NCI-H774 (cell line): ENCODE measurements around the gene ZNF565.
"Not testable (repeated sequence)": the region's sequence is repeated elsewhere in the genome, so short reads cannot be mapped to it uniquely, and the experiment has no call there.

Experiments used
- DNase-seq: peaks from one replicate; lab custom pipeline; 2025; lab: John Stamatoyannopoulos, UW

Gene ZNF565

GRCh38 chr19:36210497-36210896 is 4.0 kb downstream of the ZNF565 start:
- no peak for DNase-seq

GRCh38 chr19:36209372-36209771 is 5.1 kb downstream of the ZNF565 start:
- DNase-seq: no peak

- no peak for DNase-seq
These were observed 6.7 kb downstream of the ZNF565 start for GRCh38 chr19:36207605-36208252.

- no peak for DNase-seq
These were observed 11.2 kb downstream of the ZNF565 start for GRCh38 chr19:36203293-36203692.

- DNase-seq: no peak
These were observed 12.8 kb downstream of the ZNF565 start for GRCh38 chr19:36201684-36202083.

GRCh38 chr19:36198119-36198518 is 16.3 kb downstream of the ZNF565 start:
- no peak for DNase-seq

DNA sequence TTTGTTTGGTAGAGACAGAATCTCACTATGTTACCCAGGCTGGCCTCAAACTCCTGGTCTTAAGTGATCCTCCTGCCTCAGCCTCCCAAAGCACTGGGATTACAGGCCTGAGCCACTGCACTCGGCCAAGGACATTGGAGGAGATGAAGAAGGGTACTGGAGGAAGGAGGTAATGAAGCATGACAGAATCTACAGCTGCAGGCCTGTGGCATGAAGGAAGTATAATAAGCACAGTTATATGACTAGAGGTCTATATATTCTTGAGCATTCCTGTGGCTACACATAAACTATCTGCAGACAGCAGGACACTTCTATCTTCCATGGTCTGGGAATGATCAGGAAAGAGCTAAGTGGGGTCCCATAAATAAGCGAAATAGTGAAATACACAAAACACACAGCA is 18.2 kb downstream of the ZNF565 start:
- no peak for DNase-seq

- not testable (repeated sequence) for DNase-seq
These were observed 27.7 kb downstream of the ZNF565 start for GRCh38 chr19:36186722-36187121.

- no peak for DNase-seq
These were observed 31.2 kb downstream of the ZNF565 start for GRCh38 chr19:36183245-36183628.

DNA sequence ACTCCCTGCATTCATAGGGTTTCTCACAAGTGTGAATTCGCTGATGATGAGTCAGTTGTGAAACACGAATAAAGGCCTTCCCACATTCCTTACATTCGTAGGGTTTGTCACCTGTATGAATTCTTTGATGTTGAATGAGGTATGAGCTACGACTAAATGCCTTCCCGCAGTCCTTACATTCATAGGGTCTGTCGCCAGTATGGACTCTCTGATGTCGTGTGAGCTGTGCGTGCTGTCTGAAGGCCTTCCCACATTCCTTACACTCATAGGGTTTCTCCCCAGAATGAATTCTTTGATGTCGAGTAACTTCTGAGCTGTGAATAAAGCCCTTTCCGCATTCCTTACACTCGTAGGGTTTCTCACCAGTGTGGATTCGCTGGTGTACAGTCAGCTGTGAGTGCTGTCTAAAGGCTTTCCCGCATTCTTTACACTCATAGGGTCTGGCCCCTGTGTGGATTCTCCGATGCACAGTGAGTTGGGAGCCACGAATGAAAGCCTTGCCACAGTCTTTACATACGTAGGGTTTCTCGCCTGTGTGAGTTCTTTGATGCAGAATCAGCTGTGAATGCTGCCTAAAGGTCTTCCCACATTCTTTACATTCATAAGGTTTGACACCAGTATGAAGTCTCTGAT is 31.7 kb downstream of the ZNF565 start:
- no peak for DNase-seq

DNA sequence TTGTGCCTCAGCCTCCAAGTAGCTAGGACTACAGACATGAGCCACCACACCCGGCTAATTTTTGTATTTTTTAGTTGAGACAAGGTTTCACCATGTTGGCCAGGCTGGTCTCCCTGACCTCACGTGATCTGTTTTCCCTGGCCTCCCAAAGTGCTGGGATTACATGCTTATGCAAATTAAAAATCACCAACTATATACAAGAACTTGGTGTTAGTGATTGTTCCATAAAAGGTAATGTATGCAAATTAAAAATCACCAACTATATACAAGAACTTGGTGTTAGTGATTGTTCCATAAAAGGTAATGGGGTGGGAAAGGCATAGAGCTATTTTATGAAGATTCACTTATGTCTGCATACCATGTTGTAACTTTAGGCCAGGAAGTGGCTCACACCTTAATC is 35.4 kb downstream of the ZNF565 start:
- not testable (repeated sequence) for DNase-seq

GRCh38 chr19:36173846-36174245 is 40.6 kb downstream of the ZNF565 start:
- not testable (repeated sequence) for DNase-seq

GRCh38 chr19:36172852-36173251 is 41.6 kb downstream of the ZNF565 start:
- no peak for DNase-seq

- peak; percentile 30 for DNase-seq
These were observed 45.2 kb downstream of the ZNF565 start for GRCh38 chr19:36169084-36169760.

DNA sequence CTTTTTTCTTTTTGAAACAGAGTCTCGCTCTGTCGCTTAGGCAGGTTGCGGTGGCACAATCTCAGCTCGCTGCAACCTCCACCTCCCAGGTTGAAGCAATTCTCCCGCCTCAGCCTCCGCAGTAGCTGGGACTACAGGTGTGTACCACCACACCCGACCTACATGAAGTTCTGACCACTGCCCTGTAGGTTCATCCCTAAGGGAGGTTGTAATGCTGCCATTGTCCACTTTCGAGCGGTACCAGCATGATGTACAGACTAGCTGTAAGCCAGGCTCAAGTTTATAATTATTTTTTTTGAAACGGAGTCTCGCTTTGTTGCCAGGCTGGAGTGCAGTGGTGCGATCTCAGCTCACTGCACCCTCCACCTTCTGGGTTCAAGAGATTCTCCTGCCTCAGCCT is 50.7 kb downstream of the ZNF565 start:
- no peak for DNase-seq

DNA sequence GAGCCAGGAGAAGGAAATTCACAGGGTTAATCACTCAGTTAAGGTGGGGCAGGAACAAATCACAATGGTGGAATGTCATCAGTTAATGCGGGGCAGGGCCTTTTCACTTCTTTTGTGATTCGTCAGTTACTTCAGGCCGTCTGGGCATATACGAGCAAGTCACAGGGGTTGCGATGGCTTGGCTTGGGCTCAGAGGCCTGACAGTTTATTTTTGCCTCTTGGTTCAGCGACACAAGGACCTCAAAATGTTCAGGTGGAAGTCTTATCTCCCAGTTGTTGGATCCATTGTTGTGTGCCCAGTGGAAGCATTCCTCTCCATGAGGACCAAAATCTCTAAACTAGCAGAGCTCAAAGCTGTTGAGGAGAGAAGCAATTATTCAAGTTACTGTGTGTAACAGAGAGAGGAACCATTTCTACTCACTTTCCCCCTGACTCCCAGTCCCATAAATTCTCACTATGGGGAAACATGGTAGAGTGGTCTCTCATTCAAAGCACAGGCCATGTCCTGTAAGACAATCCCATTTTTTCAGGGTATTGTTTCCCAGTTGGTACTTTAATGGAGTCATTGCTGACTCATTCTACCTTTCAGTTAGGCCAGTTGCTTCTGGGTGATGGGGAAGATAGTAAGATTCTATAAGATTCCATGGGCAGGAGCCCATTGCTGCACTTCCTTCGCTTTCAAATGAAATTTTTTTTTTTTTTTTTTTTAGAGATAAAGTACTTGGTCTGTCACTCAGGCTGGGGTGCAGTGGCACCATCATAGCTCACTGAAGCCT is 53.5 kb downstream of the ZNF565 start:
- no peak for DNase-seq

- DNase-seq: no peak
These were observed 61.3 kb downstream of the ZNF565 start for GRCh38 chr19:36153126-36153525.

- no peak for DNase-seq
These were observed 61.9 kb downstream of the ZNF565 start, which contains the start of gene COX7A1 for GRCh38 chr19:36152352-36153091. Gene COX7A1, minus strand, starts transcription at chr19:36152447. Its CDS starts 40 bp downstream, at chr19:36152407.

DNA sequence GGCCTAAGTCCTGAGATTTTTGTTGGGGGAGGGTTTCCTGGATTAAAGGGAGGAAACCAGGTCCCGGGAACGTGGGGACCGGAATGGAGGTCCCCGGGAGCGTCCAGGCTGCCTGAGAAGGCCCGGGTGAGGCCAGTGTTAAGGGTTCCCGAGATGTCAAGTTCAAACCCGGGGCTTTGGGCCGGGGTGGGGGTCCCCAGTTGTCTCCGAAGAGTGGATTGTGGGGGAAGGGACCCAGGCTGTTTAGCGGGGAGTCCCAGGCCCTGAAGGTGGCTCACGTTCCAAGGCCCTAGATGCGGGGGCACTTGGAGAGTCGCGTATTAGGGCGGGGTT is 62.5 kb downstream of the ZNF565 start:
- DNase-seq: no peak

GRCh38 chr19:36151144-36152018 is 63.1 kb downstream of the ZNF565 start:
- DNase-seq: no peak

DNA sequence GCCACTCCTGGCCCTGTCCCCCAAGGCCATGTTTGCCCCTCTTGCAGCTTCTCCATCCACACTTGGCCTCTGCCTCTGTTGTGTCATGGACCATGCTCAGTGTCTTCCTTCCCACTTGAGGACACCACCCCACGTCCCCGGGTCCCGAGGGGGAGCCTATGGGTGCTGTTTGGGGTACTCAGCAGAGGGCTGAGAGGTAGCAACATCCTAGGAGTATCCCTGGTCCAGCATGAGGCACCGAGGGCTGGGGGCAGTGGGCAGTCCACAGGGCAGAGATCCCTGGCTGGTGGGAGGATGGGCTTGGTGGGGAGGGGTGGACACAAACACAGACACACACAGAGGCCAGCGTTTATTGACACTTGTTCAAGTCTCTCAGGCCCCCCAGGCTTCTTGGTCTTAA is 63.9 kb downstream of the ZNF565 start:
- no peak for DNase-seq
